Measurements from ENCODE around the gene FAIM. TPM values are rescaled to one million over a fixed set of nuclear protein-coding genes. Genes with fewer than 3 reads are reported as not detected.
"Not testable (repeated sequence)": the region's sequence is repeated elsewhere in the genome, so short reads cannot be mapped to it uniquely, and the experiment has no call there.

The FAIM gene
- 1 to 10 TPM; 3.9 to 7.8 (median 5.0) TPM for total RNA-seq
- long read RNA-seq, donor 1, partial matches to known transcripts = 1 of 11 reads
- long read RNA-seq, donor 1, other reads (novel, unspliced or antisense) = 2 of 11 reads
- long read RNA-seq, donor 2, partial matches to known transcripts = 0 of 6 reads
- long read RNA-seq, donor 2, other reads (novel, unspliced or antisense) = 0 of 6 reads

- ATAC-seq = peak; percentile 84
- peak within 1 kb of the TSS; percentile 31 for H3K4me3 ChIP-seq
- no peak for TF ChIP-seq CTCF (IDR thresholded peaks at IDR 0.05)
These were observed at the start of gene FAIM for GRCh38 chr3:138608322-138609135. Gene FAIM (plus strand): TSS chr3:138608771. CDS start chr3:138619727, 10,956 bp downstream.

GRCh38 chr3:138559134-138559533 lies 49.4 kb upstream of the FAIM start:
- peaks cover 36% of the 10 kb centered on the region for H3K9me3 ChIP-seq
- DNase-seq (no peak), ATAC-seq (no peak)
- no peaks in the 10 kb centered on the region for H3K4me1 ChIP-seq (ENCODE audit: low read depth)
- intact Hi-C loops (cut with DNase I, micrococcal nuclease) = no loop called here
- no peak for TF ChIP-seq CTCF (IDR thresholded peaks at IDR 0.05)
- H3K36me3 ChIP-seq (ENCODE audit: low read depth) = no peaks in the 10 kb centered on the region
- H3K4me3 ChIP-seq = no peak overlapping the region

More at GRCh38 chr3:138608322-138609135, at the start of gene FAIM:
- intact Hi-C loops (cut with DNase I, micrococcal nuclease) = no loop called here
- Histone ChIP-seq H3K4me1 (ENCODE audit: low read depth) (peaks cover 8% of the 10 kb centered on the region), H3K9me3 (no peaks in the 10 kb centered on the region), H3K36me3 (ENCODE audit: low read depth) (no peaks in the 10 kb centered on the region)
- DNase-seq = peak; percentile 72 to 84 (median 81)

- Histone ChIP-seq H3K9me3 (peaks cover 36% of the 10 kb centered on the region), H3K36me3 (ENCODE audit: low read depth) (no peaks in the 10 kb centered on the region), H3K4me3 (no peak overlapping the region), H3K4me1 (ENCODE audit: low read depth) (no peaks in the 10 kb centered on the region)
- TF ChIP-seq CTCF (IDR thresholded peaks at IDR 0.05) = no peak
- no peak for DNase-seq
- ATAC-seq = no peak
- intact Hi-C loops (cut with DNase I, micrococcal nuclease) = no loop called here
These were observed 48.1 kb upstream of the FAIM start for GRCh38 chr3:138560501-138560900.

- intact Hi-C loops (cut with DNase I, micrococcal nuclease); ATAC-seq: not testable (repeated sequence)
- H3K9me3 ChIP-seq = peaks cover 21% of the 10 kb centered on the region
These were observed 45.7 kb upstream of the FAIM start for GRCh38 chr3:138562902-138563301.

GRCh38 chr3:138566293-138566692 lies 42.3 kb upstream of the FAIM start:
- H3K36me3 ChIP-seq (ENCODE audit: low read depth); H3K9me3 ChIP-seq; H3K4me3 ChIP-seq; DNase-seq; intact Hi-C loops (cut with DNase I, micrococcal nuclease); ATAC-seq; H3K4me1 ChIP-seq (ENCODE audit: low read depth): not testable (repeated sequence)

More at GRCh38 chr3:138562902-138563301, 45.7 kb upstream of the FAIM start:
- not testable (repeated sequence) for DNase-seq; H3K36me3 ChIP-seq (ENCODE audit: low read depth); H3K4me1 ChIP-seq (ENCODE audit: low read depth); H3K4me3 ChIP-seq

GRCh38 chr3:138567403-138567802 lies 41.2 kb upstream of the FAIM start:
- Histone ChIP-seq H3K4me3 (no peak overlapping the region), H3K4me1 (ENCODE audit: low read depth) (no peaks in the 10 kb centered on the region), H3K9me3 (no peaks in the 10 kb centered on the region), H3K36me3 (ENCODE audit: low read depth) (no peaks in the 10 kb centered on the region)
- intact Hi-C loops (cut with DNase I, micrococcal nuclease) = no loop called here
- no peak for DNase-seq
- TF ChIP-seq CTCF (IDR thresholded peaks at IDR 0.05) = no peak
- no peak for ATAC-seq

Measured in mucosa of descending colon (tissue), 3 donors.